ENCODE data around the gene KRTAP5-7.

KRTAP5-7 gene

DNA sequence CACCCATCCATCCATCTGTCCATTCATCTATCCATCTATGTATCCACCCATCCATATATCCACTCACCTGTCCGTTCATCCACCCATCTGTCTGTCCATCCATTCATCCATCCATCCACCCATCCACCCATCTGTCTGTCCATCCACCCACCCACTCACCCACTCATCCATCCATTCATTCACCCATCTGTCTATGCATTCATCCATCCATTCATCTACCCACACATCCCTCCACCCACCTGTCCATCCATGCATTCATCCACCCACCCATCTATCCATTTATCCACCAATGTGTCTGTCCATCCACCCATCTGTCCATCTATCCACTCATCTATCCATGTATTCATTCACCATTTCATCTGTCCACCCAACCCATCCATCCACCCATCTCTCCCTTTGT, 40.7 kb upstream of the KRTAP5-7 start:
- Histone ChIP-seq H3K9me3 (ENCODE audit: control insufficient read depth, low read length) (no peaks in the 10 kb centered on the region), H3K27me3 (replicated peaks; ENCODE audit: control insufficient read depth, insufficient read depth, low read length) (no peaks in the 10 kb centered on the region), H3K4me1 (ENCODE audit: control insufficient read depth, insufficient read depth, low read length) (no peaks in the 10 kb centered on the region), H3K4me3 (ENCODE audit: low read length) (no peak overlapping the region), H3K36me3 (ENCODE audit: control insufficient read depth, insufficient read depth, low read length, severe bottlenecking) (peaks cover 76% of the 10 kb centered on the region), H3K9ac (ENCODE audit: low read length) (no peak overlapping the region)
- no peak for DNase-seq (ENCODE audit: low read depth)

GRCh38 chr11:71488681-71489270, 38.3 kb upstream of the KRTAP5-7 start:
- Histone ChIP-seq H3K4me3 (ENCODE audit: low read length) (no peak overlapping the region), H3K27me3 (replicated peaks; ENCODE audit: control insufficient read depth, insufficient read depth, low read length) (no peaks in the 10 kb centered on the region), H3K36me3 (ENCODE audit: control insufficient read depth, insufficient read depth, low read length, severe bottlenecking) (peaks cover 74% of the 10 kb centered on the region), H3K4me1 (ENCODE audit: control insufficient read depth, insufficient read depth, low read length) (no peaks in the 10 kb centered on the region), H3K9me3 (ENCODE audit: control insufficient read depth, low read length) (no peaks in the 10 kb centered on the region), H3K9ac (ENCODE audit: low read length) (no peak overlapping the region)
- no peak for DNase-seq (ENCODE audit: low read depth)

- H3K36me3 ChIP-seq (ENCODE audit: control insufficient read depth, insufficient read depth, low read length, severe bottlenecking): peaks cover 71% of the 10 kb centered on the region
Measured at GRCh38 chr11:71489311-71490043, 37.6 kb upstream of the KRTAP5-7 start.

DNA sequence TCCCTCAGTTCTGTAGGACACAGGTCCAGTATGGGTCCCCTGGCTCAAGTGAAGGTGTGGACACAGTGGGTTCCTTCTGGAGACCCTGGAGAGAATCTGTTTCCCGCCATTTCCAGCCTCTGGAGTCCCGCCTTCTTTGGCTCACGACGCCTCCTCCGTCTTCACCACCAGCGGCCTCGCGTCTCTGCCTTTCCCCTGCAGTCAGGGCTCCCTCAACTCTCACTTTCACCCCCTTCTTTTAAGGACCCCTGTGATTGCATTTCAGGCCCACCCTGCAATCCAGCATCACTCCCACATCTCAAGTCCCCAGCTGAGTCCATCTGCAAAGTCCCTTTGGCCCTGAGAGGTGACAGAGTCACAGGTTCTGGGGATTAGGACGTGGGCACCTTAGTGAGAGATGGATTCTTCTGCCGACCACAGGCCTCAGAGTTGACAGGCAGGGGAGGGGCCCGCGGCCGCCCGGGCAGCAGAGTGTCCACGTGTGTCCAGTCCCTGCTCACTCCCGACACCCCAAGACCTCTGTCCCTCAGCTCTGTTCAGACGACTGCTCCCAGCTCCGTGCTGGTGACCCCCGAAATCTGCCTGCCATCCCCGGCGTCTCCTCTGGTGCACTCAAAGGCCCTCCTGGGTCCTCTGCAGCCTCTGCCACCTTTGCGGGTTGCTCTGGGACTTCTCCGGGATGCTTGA, 36.9 kb upstream of the KRTAP5-7 start:
- Histone ChIP-seq H3K27me3 (replicated peaks; ENCODE audit: control insufficient read depth, insufficient read depth, low read length) (no peaks in the 10 kb centered on the region), H3K9ac (ENCODE audit: low read length) (no peak overlapping the region), H3K9me3 (ENCODE audit: control insufficient read depth, low read length) (no peaks in the 10 kb centered on the region), H3K4me1 (ENCODE audit: control insufficient read depth, insufficient read depth, low read length) (no peaks in the 10 kb centered on the region), H3K4me3 (ENCODE audit: low read length) (no peak overlapping the region), H3K36me3 (ENCODE audit: control insufficient read depth, insufficient read depth, low read length, severe bottlenecking) (peaks cover 70% of the 10 kb centered on the region)
- no peak for DNase-seq (ENCODE audit: low read depth)

More at GRCh38 chr11:71489311-71490043, 37.6 kb upstream of the KRTAP5-7 start:
- no peak for DNase-seq (ENCODE audit: low read depth)
- Histone ChIP-seq H3K4me1 (ENCODE audit: control insufficient read depth, insufficient read depth, low read length) (no peaks in the 10 kb centered on the region), H3K4me3 (ENCODE audit: low read length) (no peak overlapping the region), H3K9me3 (ENCODE audit: control insufficient read depth, low read length) (no peaks in the 10 kb centered on the region), H3K9ac (ENCODE audit: low read length) (no peak overlapping the region), H3K27me3 (replicated peaks; ENCODE audit: control insufficient read depth, insufficient read depth, low read length) (no peaks in the 10 kb centered on the region)

GRCh38 chr11:71490731-71491390, 36.2 kb upstream of the KRTAP5-7 start:
- Histone ChIP-seq H3K9ac (ENCODE audit: low read length) (no peak overlapping the region), H3K9me3 (ENCODE audit: control insufficient read depth, low read length) (no peaks in the 10 kb centered on the region), H3K4me1 (ENCODE audit: control insufficient read depth, insufficient read depth, low read length) (no peaks in the 10 kb centered on the region), H3K36me3 (ENCODE audit: control insufficient read depth, insufficient read depth, low read length, severe bottlenecking) (peaks cover 70% of the 10 kb centered on the region), H3K4me3 (ENCODE audit: low read length) (no peak overlapping the region), H3K27me3 (replicated peaks; ENCODE audit: control insufficient read depth, insufficient read depth, low read length) (no peaks in the 10 kb centered on the region)
- DNase-seq (ENCODE audit: low read depth): no peak

- H3K9ac ChIP-seq (ENCODE audit: low read length): no peak overlapping the region
- no peaks in the 10 kb centered on the region for H3K9me3 ChIP-seq (ENCODE audit: control insufficient read depth, low read length)
- peaks cover 70% of the 10 kb centered on the region for H3K36me3 ChIP-seq (ENCODE audit: control insufficient read depth, insufficient read depth, low read length, severe bottlenecking)
- no peaks in the 10 kb centered on the region for H3K27me3 ChIP-seq (replicated peaks; ENCODE audit: control insufficient read depth, insufficient read depth, low read length)
- no peaks in the 10 kb centered on the region for H3K4me1 ChIP-seq (ENCODE audit: control insufficient read depth, insufficient read depth, low read length)
- no peak for DNase-seq (ENCODE audit: low read depth)
- no peak overlapping the region for H3K4me3 ChIP-seq (ENCODE audit: low read length)
Measured at GRCh38 chr11:71491531-71491930, 35.5 kb upstream of the KRTAP5-7 start.

DNA sequence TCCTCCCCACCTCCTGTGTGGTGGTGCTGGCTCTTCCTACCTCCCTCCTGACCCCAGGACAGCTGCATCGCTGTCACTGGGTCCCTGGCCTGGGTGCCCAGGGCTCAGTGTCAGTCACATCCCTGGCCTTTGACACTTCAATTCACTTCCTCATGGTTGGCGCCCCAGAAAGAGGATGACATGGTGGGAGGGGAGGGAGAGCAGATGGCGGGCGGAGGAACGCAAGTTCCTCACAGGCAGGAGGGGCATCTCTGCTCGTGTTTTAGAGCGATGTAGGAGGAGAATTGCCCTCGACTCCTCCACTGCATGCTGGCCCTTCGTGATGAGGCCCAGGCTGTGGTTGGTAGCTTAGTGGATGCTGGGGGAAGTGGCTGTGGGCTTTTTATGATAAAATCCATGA, 35.1 kb upstream of the KRTAP5-7 start:
- Histone ChIP-seq H3K4me1 (ENCODE audit: control insufficient read depth, insufficient read depth, low read length) (no peaks in the 10 kb centered on the region), H3K36me3 (ENCODE audit: control insufficient read depth, insufficient read depth, low read length, severe bottlenecking) (peaks cover 70% of the 10 kb centered on the region), H3K9me3 (ENCODE audit: control insufficient read depth, low read length) (no peaks in the 10 kb centered on the region), H3K9ac (ENCODE audit: low read length) (no peak overlapping the region), H3K27me3 (replicated peaks; ENCODE audit: control insufficient read depth, insufficient read depth, low read length) (no peaks in the 10 kb centered on the region), H3K4me3 (ENCODE audit: low read length) (no peak overlapping the region)
- no peak for DNase-seq (ENCODE audit: low read depth)

GRCh38 chr11:71495286-71496230, 31.5 kb upstream of the KRTAP5-7 start:
- H3K27me3 ChIP-seq (replicated peaks; ENCODE audit: control insufficient read depth, insufficient read depth, low read length): no peaks in the 10 kb centered on the region
- H3K36me3 ChIP-seq (ENCODE audit: control insufficient read depth, insufficient read depth, low read length, severe bottlenecking): peaks cover 87% of the 10 kb centered on the region
- no peaks in the 10 kb centered on the region for H3K9me3 ChIP-seq (ENCODE audit: control insufficient read depth, low read length)
- no peak overlapping the region for H3K9ac ChIP-seq (ENCODE audit: low read length)
- no peak overlapping the region for H3K4me3 ChIP-seq (ENCODE audit: low read length)
- no peak for DNase-seq (ENCODE audit: low read depth)
- H3K4me1 ChIP-seq (ENCODE audit: control insufficient read depth, insufficient read depth, low read length): peaks cover 6% of the 10 kb centered on the region

DNA sequence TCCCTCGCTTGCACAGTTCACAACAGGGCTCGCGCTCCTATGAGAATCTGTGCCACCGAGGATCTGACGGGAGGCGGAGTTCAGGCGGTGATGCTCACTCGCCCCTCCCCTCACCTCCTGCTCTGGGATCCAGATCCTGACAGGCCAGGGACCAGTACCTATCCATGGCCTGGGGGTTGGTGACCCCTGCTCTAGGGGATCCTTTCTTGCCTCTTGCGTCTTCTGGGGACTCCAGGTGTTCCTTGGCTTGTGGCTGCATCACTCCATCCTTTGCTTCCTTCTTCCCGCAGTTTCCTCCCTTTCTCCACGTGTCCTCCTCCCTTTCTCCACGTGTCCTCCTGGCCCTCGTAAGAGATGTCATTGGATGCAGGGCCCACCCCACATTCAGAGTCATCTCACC, 30.6 kb upstream of the KRTAP5-7 start:
- H3K27me3 ChIP-seq (replicated peaks; ENCODE audit: control insufficient read depth, insufficient read depth, low read length): no peaks in the 10 kb centered on the region
- peaks cover 87% of the 10 kb centered on the region for H3K36me3 ChIP-seq (ENCODE audit: control insufficient read depth, insufficient read depth, low read length, severe bottlenecking)
- H3K4me1 ChIP-seq (ENCODE audit: control insufficient read depth, insufficient read depth, low read length): peaks cover 7% of the 10 kb centered on the region
- no peak overlapping the region for H3K4me3 ChIP-seq (ENCODE audit: low read length)
- no peak overlapping the region for H3K9ac ChIP-seq (ENCODE audit: low read length)
- no peak for DNase-seq (ENCODE audit: low read depth)
- H3K9me3 ChIP-seq (ENCODE audit: control insufficient read depth, low read length): no peaks in the 10 kb centered on the region

- no peak overlapping the region for H3K9ac ChIP-seq (ENCODE audit: low read length)
- no peak for DNase-seq (ENCODE audit: low read depth)
Measured at GRCh38 chr11:71498091-71498490, 29.0 kb upstream of the KRTAP5-7 start.

More at GRCh38 chr11:71498091-71498490, 29.0 kb upstream of the KRTAP5-7 start:
- Histone ChIP-seq H3K4me1 (ENCODE audit: control insufficient read depth, insufficient read depth, low read length) (peaks cover 7% of the 10 kb centered on the region), H3K9me3 (ENCODE audit: control insufficient read depth, low read length) (no peaks in the 10 kb centered on the region), H3K4me3 (ENCODE audit: low read length) (no peak overlapping the region), H3K27me3 (replicated peaks; ENCODE audit: control insufficient read depth, insufficient read depth, low read length) (no peaks in the 10 kb centered on the region), H3K36me3 (ENCODE audit: control insufficient read depth, insufficient read depth, low read length, severe bottlenecking) (peaks cover 77% of the 10 kb centered on the region)

Data from adipocyte (in vitro differentiated cells).